Stomach (tissue), 4 donors: Measurements from ENCODE around the gene GALE.

ENCODE experiments used
- EP300 ChIP-seq: sonication (generic); formaldehyde crosslinking; IDR thresholded peaks from one replicate; pipeline ENCODE4 v1.6.1; 2017; ENCODE audit warnings: antibody characterized with exemption
- POLR2A ChIP-seq, 4 donors: fragments of 450-650 bp; IDR thresholded peaks; one replicate each; pipeline ENCODE4 v1.6.1; 2016; ENCODE audit warnings: antibody characterized with exemption in 4 of 4, control low read depth in 2 of 4, mild to moderate bottlenecking in 1 of 4, moderate library complexity in 1 of 4
- POLR2AphosphoS5 ChIP-seq, 3 donors: sonication (generic); formaldehyde crosslinking; IDR thresholded peaks; one replicate each; pipeline ENCODE4 v1.6.1; 2016; ENCODE audit warnings: antibody characterized with exemption in 3 of 3
- TF ChIP-seq, protein P1 (sequence below), 7 experiments: fragments of 450-650 bp in 4 of 7; fragments of 200-600 bp in 3 of 7; sonication (generic) in 3 of 7; IDR thresholded peaks; one replicate each; pipeline ENCODE4 v1.5.1; 2016 to 2019; ENCODE audit warnings: antibody characterized with exemption in 7 of 7, control low read depth in 2 of 7, mild to moderate bottlenecking in 1 of 7

DNA sequence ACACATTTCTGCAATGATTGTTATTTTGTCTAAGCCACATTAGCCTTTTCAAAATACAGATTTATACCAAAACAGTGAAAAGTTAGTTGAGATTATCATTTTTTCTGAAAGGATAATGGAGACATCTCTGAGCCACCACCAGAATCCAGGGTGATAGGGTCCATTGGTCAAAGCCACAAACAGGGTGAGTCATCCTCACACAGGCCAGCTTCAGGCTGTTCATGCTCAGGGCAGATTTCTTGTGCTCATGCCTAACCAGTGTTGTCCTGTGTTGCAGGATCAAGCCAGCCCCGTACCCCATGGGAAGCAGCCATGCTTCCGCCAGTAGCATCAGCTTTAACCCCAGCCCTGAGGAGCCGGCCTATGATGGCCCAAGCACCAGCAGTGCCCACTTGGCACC is 43.9 kb downstream of the GALE start:
- TF ChIP-seq, protein P1, sequence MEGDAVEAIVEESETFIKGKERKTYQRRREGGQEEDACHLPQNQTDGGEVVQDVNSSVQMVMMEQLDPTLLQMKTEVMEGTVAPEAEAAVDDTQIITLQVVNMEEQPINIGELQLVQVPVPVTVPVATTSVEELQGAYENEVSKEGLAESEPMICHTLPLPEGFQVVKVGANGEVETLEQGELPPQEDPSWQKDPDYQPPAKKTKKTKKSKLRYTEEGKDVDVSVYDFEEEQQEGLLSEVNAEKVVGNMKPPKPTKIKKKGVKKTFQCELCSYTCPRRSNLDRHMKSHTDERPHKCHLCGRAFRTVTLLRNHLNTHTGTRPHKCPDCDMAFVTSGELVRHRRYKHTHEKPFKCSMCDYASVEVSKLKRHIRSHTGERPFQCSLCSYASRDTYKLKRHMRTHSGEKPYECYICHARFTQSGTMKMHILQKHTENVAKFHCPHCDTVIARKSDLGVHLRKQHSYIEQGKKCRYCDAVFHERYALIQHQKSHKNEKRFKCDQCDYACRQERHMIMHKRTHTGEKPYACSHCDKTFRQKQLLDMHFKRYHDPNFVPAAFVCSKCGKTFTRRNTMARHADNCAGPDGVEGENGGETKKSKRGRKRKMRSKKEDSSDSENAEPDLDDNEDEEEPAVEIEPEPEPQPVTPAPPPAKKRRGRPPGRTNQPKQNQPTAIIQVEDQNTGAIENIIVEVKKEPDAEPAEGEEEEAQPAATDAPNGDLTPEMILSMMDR (IDR thresholded peaks at IDR 0.05), result no peak
- TF ChIP-seq POLR2A (IDR thresholded peaks at IDR 0.05) (no peak), POLR2AphosphoS5 (IDR thresholded peaks at IDR 0.05) (no peak), EP300 (no peak)
